ENCODE results near the gene KIAA1671.

KIAA1671 gene

DNA sequence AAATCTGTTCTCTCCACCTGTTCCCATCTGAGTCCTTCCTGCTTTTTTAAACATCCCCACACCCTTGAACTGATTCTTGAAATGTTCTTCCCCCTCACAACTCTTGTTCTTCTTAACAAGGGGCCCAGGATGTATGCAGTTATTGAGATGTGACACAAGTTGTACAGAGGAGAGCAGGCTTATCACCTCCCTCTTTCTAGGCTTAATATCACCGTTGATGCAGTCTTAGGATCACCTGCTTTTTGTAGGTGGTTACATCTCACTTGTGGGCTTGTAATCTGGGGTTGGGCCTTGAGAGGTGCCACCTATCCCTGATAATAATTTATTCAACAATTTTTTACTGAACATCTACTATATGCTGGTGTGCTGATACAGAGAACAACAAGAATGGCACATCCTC is 253.3 kb downstream of the KIAA1671 start:
- no peak for DNase-seq
- no peak overlapping the region for H3K18ac ChIP-seq (ENCODE audit: low read length)
- no peak overlapping the region for H4K8ac ChIP-seq (ENCODE audit: low read depth, low read length)
- no peaks in the 10 kb centered on the region for H3K79me1 ChIP-seq (ENCODE audit: low read length)
- no peak overlapping the region for H3K23ac ChIP-seq (ENCODE audit: low read length)
- no peaks in the 10 kb centered on the region for H3K27me3 ChIP-seq (ENCODE audit: insufficient read depth, low read length)
- H3K79me2 ChIP-seq (ENCODE audit: control insufficient read depth, insufficient read depth, low read length, poor library complexity), result no peaks in the 10 kb centered on the region
- H3K4me3 ChIP-seq (ENCODE audit: low read depth, low read length), result no peak overlapping the region
- no peak overlapping the region for H4K12ac ChIP-seq (ENCODE audit: low read depth, low read length)
- H3K9me3 ChIP-seq (ENCODE audit: insufficient read depth, low read depth, low read length), result peaks cover 2% of the 10 kb centered on the region
- no peaks in the 10 kb centered on the region for H3K4me1 ChIP-seq (ENCODE audit: control insufficient read depth in 1 of 2, insufficient read depth in 2 of 2, low read length in 2 of 2)
- H2BK5ac ChIP-seq (ENCODE audit: low read depth, low read length, poor library complexity), result no peak overlapping the region
- H3K36me3 ChIP-seq (ENCODE audit: control insufficient read depth in 1 of 2, insufficient read depth in 2 of 2, low read length in 2 of 2), result peaks cover 3 to 4% of the 10 kb centered on the region in 2 experiments
- no peak overlapping the region for H4K91ac ChIP-seq (ENCODE audit: low read depth, low read length)
- H2AFZ ChIP-seq (ENCODE audit: insufficient read depth, low read length, poor library complexity), result no peak overlapping the region
- H2AK5ac ChIP-seq (ENCODE audit: low read length), result no peak overlapping the region
- H3K4ac ChIP-seq (ENCODE audit: low read depth, low read length), result no peak overlapping the region
- H3K9ac ChIP-seq (ENCODE audit: low read length), result no peak overlapping the region
- no peak overlapping the region for H3K27ac ChIP-seq (ENCODE audit: low read depth, low read length)
- no peak overlapping the region for H2BK12ac ChIP-seq (ENCODE audit: low read length)
- H2BK120ac ChIP-seq (ENCODE audit: insufficient read depth, low read length, poor library complexity), result no peak overlapping the region
- no CpG with 5 or more reads among the region's 1 CpG for WGBS (ENCODE audit: extremely low coverage, insufficient coverage, insufficient read length)
- no peak overlapping the region for H3K14ac ChIP-seq (ENCODE audit: low read length)
- H3K4me2 ChIP-seq (ENCODE audit: low read length), result no peak overlapping the region

- no peaks in the 10 kb centered on the region for H3K79me1 ChIP-seq (ENCODE audit: low read length)
- H3K18ac ChIP-seq (ENCODE audit: low read length), result no peak overlapping the region
- H3K36me3 ChIP-seq (ENCODE audit: control insufficient read depth in 1 of 2, insufficient read depth in 2 of 2, low read length in 2 of 2), result peaks cover 2 to 3% of the 10 kb centered on the region in 2 experiments
- H4K12ac ChIP-seq (ENCODE audit: low read depth, low read length), result no peak overlapping the region
- WGBS (ENCODE audit: extremely low coverage, insufficient coverage, insufficient read length), result no CpG with 5 or more reads among the region's 21 CpGs
- no peak overlapping the region for H3K4me3 ChIP-seq (ENCODE audit: low read depth, low read length)
- no peaks in the 10 kb centered on the region for H3K27me3 ChIP-seq (ENCODE audit: insufficient read depth, low read length)
- no peak overlapping the region for H4K91ac ChIP-seq (ENCODE audit: low read depth, low read length)
- H3K4ac ChIP-seq (ENCODE audit: low read depth, low read length), result no peak overlapping the region
- H3K79me2 ChIP-seq (ENCODE audit: control insufficient read depth, insufficient read depth, low read length, poor library complexity), result no peaks in the 10 kb centered on the region
- H2BK12ac ChIP-seq (ENCODE audit: low read length), result no peak overlapping the region
- no peak overlapping the region for H4K8ac ChIP-seq (ENCODE audit: low read depth, low read length)
- peaks cover 2% of the 10 kb centered on the region for H3K9me3 ChIP-seq (ENCODE audit: insufficient read depth, low read depth, low read length)
- no peak overlapping the region for H3K27ac ChIP-seq (ENCODE audit: low read depth, low read length)
- H3K23ac ChIP-seq (ENCODE audit: low read length), result no peak overlapping the region
- H2BK120ac ChIP-seq (ENCODE audit: insufficient read depth, low read length, poor library complexity), result no peak overlapping the region
- no peak overlapping the region for H2BK5ac ChIP-seq (ENCODE audit: low read depth, low read length, poor library complexity)
- H2AK5ac ChIP-seq (ENCODE audit: low read length), result no peak overlapping the region
- no peak overlapping the region for H3K4me2 ChIP-seq (ENCODE audit: low read length)
- no peaks in the 10 kb centered on the region for H3K4me1 ChIP-seq (ENCODE audit: control insufficient read depth in 1 of 2, insufficient read depth in 2 of 2, low read length in 2 of 2)
- no peak overlapping the region for H3K9ac ChIP-seq (ENCODE audit: low read length)
- H2AFZ ChIP-seq (ENCODE audit: insufficient read depth, low read length, poor library complexity), result no peak overlapping the region
- H3K14ac ChIP-seq (ENCODE audit: low read length), result no peak overlapping the region
- no peak for DNase-seq
These were observed 254.5 kb downstream of the KIAA1671 start for GRCh38 chr22:25206998-25207397.

- Histone ChIP-seq H4K8ac (ENCODE audit: low read depth, low read length) (no peak overlapping the region), H3K36me3 (ENCODE audit: control insufficient read depth in 1 of 2, insufficient read depth in 2 of 2, low read length in 2 of 2) (peaks cover 2 to 3% of the 10 kb centered on the region in 2 experiments), H3K9me3 (ENCODE audit: insufficient read depth, low read depth, low read length) (peaks cover 2% of the 10 kb centered on the region), H3K23ac (ENCODE audit: low read length) (no peak overlapping the region), H4K12ac (ENCODE audit: low read depth, low read length) (no peak overlapping the region), H3K27ac (ENCODE audit: low read depth, low read length) (no peak overlapping the region), H2BK12ac (ENCODE audit: low read length) (no peak overlapping the region), H2AK5ac (ENCODE audit: low read length) (no peak overlapping the region), H3K79me1 (ENCODE audit: low read length) (no peaks in the 10 kb centered on the region), H3K4ac (ENCODE audit: low read depth, low read length) (no peak overlapping the region), H3K9ac (ENCODE audit: low read length) (no peak overlapping the region), H3K4me1 (ENCODE audit: control insufficient read depth in 1 of 2, insufficient read depth in 2 of 2, low read length in 2 of 2) (no peaks in the 10 kb centered on the region), H3K4me2 (ENCODE audit: low read length) (no peak overlapping the region), H4K91ac (ENCODE audit: low read depth, low read length) (no peak overlapping the region), H3K18ac (ENCODE audit: low read length) (no peak overlapping the region), H3K27me3 (ENCODE audit: insufficient read depth, low read length) (no peaks in the 10 kb centered on the region), H3K79me2 (ENCODE audit: control insufficient read depth, insufficient read depth, low read length, poor library complexity) (no peaks in the 10 kb centered on the region), H3K4me3 (ENCODE audit: low read depth, low read length) (no peak overlapping the region), H2AFZ (ENCODE audit: insufficient read depth, low read length, poor library complexity) (no peak overlapping the region), H3K14ac (ENCODE audit: low read length) (no peak overlapping the region), H2BK5ac (ENCODE audit: low read depth, low read length, poor library complexity) (no peak overlapping the region), H2BK120ac (ENCODE audit: insufficient read depth, low read length, poor library complexity) (no peak overlapping the region)
- no peak for DNase-seq
- 100% methylated on average over 1 of the region's 2 CpGs for WGBS (ENCODE audit: extremely low coverage, insufficient coverage, insufficient read length)
These were observed 255.1 kb downstream of the KIAA1671 start for GRCh38 chr22:25207553-25208157.

- H3K27ac ChIP-seq (ENCODE audit: low read depth, low read length), result no peak overlapping the region
- DNase-seq, result no peak
- peaks cover 2 to 3% of the 10 kb centered on the region in 2 experiments for H3K36me3 ChIP-seq (ENCODE audit: control insufficient read depth in 1 of 2, insufficient read depth in 2 of 2, low read length in 2 of 2)
- no peak overlapping the region for H4K12ac ChIP-seq (ENCODE audit: low read depth, low read length)
- no peak overlapping the region for H3K4ac ChIP-seq (ENCODE audit: low read depth, low read length)
- no peak overlapping the region for H3K4me2 ChIP-seq (ENCODE audit: low read length)
- no peak overlapping the region for H2AFZ ChIP-seq (ENCODE audit: insufficient read depth, low read length, poor library complexity)
- no peaks in the 10 kb centered on the region for H3K27me3 ChIP-seq (ENCODE audit: insufficient read depth, low read length)
- no peak overlapping the region for H3K9ac ChIP-seq (ENCODE audit: low read length)
- no peak overlapping the region for H4K91ac ChIP-seq (ENCODE audit: low read depth, low read length)
- no peaks in the 10 kb centered on the region for H3K79me2 ChIP-seq (ENCODE audit: control insufficient read depth, insufficient read depth, low read length, poor library complexity)
- no peak overlapping the region for H2BK5ac ChIP-seq (ENCODE audit: low read depth, low read length, poor library complexity)
- peaks cover 2% of the 10 kb centered on the region for H3K9me3 ChIP-seq (ENCODE audit: insufficient read depth, low read depth, low read length)
- H2BK120ac ChIP-seq (ENCODE audit: insufficient read depth, low read length, poor library complexity), result no peak overlapping the region
- H3K23ac ChIP-seq (ENCODE audit: low read length), result no peak overlapping the region
- no peak overlapping the region for H2BK12ac ChIP-seq (ENCODE audit: low read length)
- H3K14ac ChIP-seq (ENCODE audit: low read length), result no peak overlapping the region
- H4K8ac ChIP-seq (ENCODE audit: low read depth, low read length), result no peak overlapping the region
- H3K79me1 ChIP-seq (ENCODE audit: low read length), result no peaks in the 10 kb centered on the region
- WGBS (ENCODE audit: extremely low coverage, insufficient coverage, insufficient read length), result no CpG with 5 or more reads among the region's 2 CpGs
- no peak overlapping the region for H2AK5ac ChIP-seq (ENCODE audit: low read length)
- no peaks in the 10 kb centered on the region for H3K4me1 ChIP-seq (ENCODE audit: control insufficient read depth in 1 of 2, insufficient read depth in 2 of 2, low read length in 2 of 2)
- no peak overlapping the region for H3K18ac ChIP-seq (ENCODE audit: low read length)
- no peak overlapping the region for H3K4me3 ChIP-seq (ENCODE audit: low read depth, low read length)
These were observed 255.8 kb downstream of the KIAA1671 start for GRCh38 chr22:25208328-25208727.
